Measurements from ENCODE around the gene UNC80.

UNC80 gene

GRCh38 chr2:209913786-209914345, 142.2 kb downstream of the UNC80 start:
- no peak for DNase-seq

- DNase-seq: no peak
Observed at GRCh38 chr2:209917154-209917771, 145.6 kb downstream of the UNC80 start.

GRCh38 chr2:209918251-209918650, 146.6 kb downstream of the UNC80 start:
- DNase-seq: no peak

- DNase-seq: no peak
Observed at GRCh38 chr2:209922116-209922515, 150.5 kb downstream of the UNC80 start.

- DNase-seq: no peak
Observed at GRCh38 chr2:209929369-209929768, 157.7 kb downstream of the UNC80 start.

GRCh38 chr2:209933499-209934483, 162.2 kb downstream of the UNC80 start:
- DNase-seq: no peak

GRCh38 chr2:209936106-209936666, 164.6 kb downstream of the UNC80 start:
- no peak for DNase-seq

GRCh38 chr2:209937893-209938292, 166.3 kb downstream of the UNC80 start:
- no peak for DNase-seq

GRCh38 chr2:209938906-209939305, 167.3 kb downstream of the UNC80 start:
- no peak for DNase-seq

GRCh38 chr2:209940936-209941335, 169.3 kb downstream of the UNC80 start:
- no peak for DNase-seq

GRCh38 chr2:209942426-209942825, 170.8 kb downstream of the UNC80 start:
- DNase-seq: no peak

GRCh38 chr2:209942936-209943605, 171.4 kb downstream of the UNC80 start:
- DNase-seq: no peak

- no peak for DNase-seq
Observed at GRCh38 chr2:209943776-209944175, 172.1 kb downstream of the UNC80 start.

- DNase-seq: no peak
Observed at GRCh38 chr2:209946539-209946938, 174.9 kb downstream of the UNC80 start.

- DNase-seq: no peak
Observed at GRCh38 chr2:209956271-209956670, 184.6 kb downstream of the UNC80 start.

GRCh38 chr2:209958016-209958415, 186.4 kb downstream of the UNC80 start:
- no peak for DNase-seq

GRCh38 chr2:209960045-209960444, 188.4 kb downstream of the UNC80 start:
- no peak for DNase-seq

- peak; percentile 8 for DNase-seq
Observed at GRCh38 chr2:209960676-209961630, 189.3 kb downstream of the UNC80 start.

- DNase-seq: no peak
Observed at GRCh38 chr2:209965723-209966122, 194.1 kb downstream of the UNC80 start.

GRCh38 chr2:209969692-209970091, 198.1 kb downstream of the UNC80 start:
- no peak for DNase-seq

- DNase-seq: no peak
Observed at GRCh38 chr2:209970271-209970670, 198.6 kb downstream of the UNC80 start.

GRCh38 chr2:209970711-209971110, 199.1 kb downstream of the UNC80 start:
- DNase-seq: no peak

All from NK-92 treated with Interleukin-12 subunit alpha and Interleukin-12 subunit beta, amount 100 ng/mL, for 24 hours (cell line).